Liver (tissue), 9 donors: ENCODE measurements around the gene HSF4. TPM values are rescaled to one million over a fixed set of nuclear protein-coding genes. Genes with fewer than 3 reads are reported as not detected.

Source experiments
- DNase-seq: peaks from one replicate; pipeline ENCODE4 v3.0.0-alpha.2; 2017; ENCODE audit warnings: low spot score
- H3K27ac ChIP-seq, 2 donors: one replicate each; pipeline ENCODE4 v1.7.0; 2013; ENCODE audit warnings: inconsistent platforms in 2 of 2, low read length in 2 of 2, control low read depth in 1 of 2, low read depth in 1 of 2, mild to moderate bottlenecking in 1 of 2
- H3K27me3 ChIP-seq, 4 donors: one replicate each; pipeline versions ENCODE4 v1.6.1 to v1.7.0; 2013; ENCODE audit warnings: low read length in 3 of 4, inconsistent platforms in 1 of 4, mild to moderate bottlenecking in 1 of 4, moderate library complexity in 1 of 4; ENCODE audit not compliant: control insufficient read depth in 4 of 4, insufficient read depth in 4 of 4
- H3K36me3 ChIP-seq, 4 donors: one replicate each; pipeline versions ENCODE4 v1.6.1 to v1.7.0; 2013; ENCODE audit warnings: low read length in 3 of 4, mild to moderate bottlenecking in 3 of 4, low read depth in 1 of 4, moderate library complexity in 1 of 4; ENCODE audit not compliant: control insufficient read depth in 4 of 4, insufficient read depth in 3 of 4
- H3K4me1 ChIP-seq, 4 donors: one replicate each; pipeline versions ENCODE4 v1.6.1 to v1.7.0; 2013; ENCODE audit warnings: low read length in 3 of 4, mild to moderate bottlenecking in 3 of 4, moderate library complexity in 1 of 4; ENCODE audit not compliant: control insufficient read depth in 4 of 4, insufficient read depth in 4 of 4
- H3K4me3 ChIP-seq, 3 donors: one replicate each; pipeline versions ENCODE4 v1.6.1 to v1.7.0; 2013; ENCODE audit warnings: low read length in 3 of 3, control low read depth in 1 of 3, low read depth in 1 of 3, mild to moderate bottlenecking in 1 of 3
- H3K9ac ChIP-seq, 2 donors: one replicate each; pipeline ENCODE4 v1.7.0; 2013; ENCODE audit warnings: low read length in 2 of 2, mild to moderate bottlenecking in 2 of 2, moderate library complexity in 2 of 2, control low read depth in 1 of 2, low read depth in 1 of 2
- H3K9me3 ChIP-seq, 4 donors: one replicate each; pipeline versions ENCODE4 v1.6.1 to v1.7.0; 2013; ENCODE audit warnings: low read length in 3 of 4; ENCODE audit not compliant: control insufficient read depth in 4 of 4
- FOXA1 ChIP-seq: IDR thresholded peaks from 2 replicates; pipeline ENCODE4 v1.6.1; 2016; ENCODE audit warnings: antibody characterized with exemption
- FOXA2 ChIP-seq: IDR thresholded peaks from 2 replicates; pipeline ENCODE4 v1.6.1; 2016; ENCODE audit warnings: antibody characterized with exemption
- HNF4A ChIP-seq, 2 donors: conservative IDR thresholded peaks; 2 replicates each; pipeline ENCODE4 v1.6.1; 2016; ENCODE audit warnings: antibody characterized with exemption in 2 of 2, mild to moderate bottlenecking in 2 of 2
- HNF4G ChIP-seq: IDR thresholded peaks from 2 replicates; pipeline ENCODE4 v1.6.1; 2016; ENCODE audit warnings: antibody characterized with exemption
- RAD21 ChIP-seq, 2 donors: IDR thresholded peaks; 2 replicates each; pipeline ENCODE4 v1.6.1; 2016; ENCODE audit warnings: antibody characterized with exemption in 2 of 2, mild to moderate bottlenecking in 2 of 2
- SP1 ChIP-seq: IDR thresholded peaks from 2 replicates; pipeline ENCODE4 v1.6.1; 2018; ENCODE audit warnings: antibody characterized with exemption, mild to moderate bottlenecking
- TAF1 ChIP-seq: conservative IDR thresholded peaks from 2 replicates; pipeline ENCODE4 v1.6.1; 2016; ENCODE audit warnings: antibody characterized with exemption, mild to moderate bottlenecking
- WGBS: extraction: QIAGEN DNeasy Blood & Tissue Kit; methylation state at CpG from one replicate; pipeline ENCODE4 v1.1.7; 2013; 5-methylcytosine and 5-hydroxymethylcytosine counted together
- polyA plus RNA-seq, 2 donors: library from polyadenylated mRNA; stranded (reverse) in 1 of 2; unstranded in 1 of 2; fragments of 200-250 nt in 1 of 2; fragments of >200 nt in 1 of 2; fragmentation: Nextera tagmentation in 1 of 2; extraction: Ambion mirVana in 1 of 2; gene quantifications; one replicate each; pipeline versions ENCODE4 v1.2.1 to v1.2.3, GENCODE V29; 2013 to 2015
- total RNA-seq, 2 donors: library from RNA; depleted of rRNA; stranded (reverse); fragments of >200 nt; gene quantifications; one replicate each; pipeline ENCODE4 v1.2.3, GENCODE V29; 2014
- TF ChIP-seq, protein P1 (sequence below): IDR thresholded peaks from 2 replicates; pipeline ENCODE4 v1.6.1; 2016; ENCODE audit warnings: antibody characterized with exemption
- TF ChIP-seq, protein P2 (sequence below): IDR thresholded peaks from 2 replicates; pipeline ENCODE4 v1.6.1; 2016; ENCODE audit warnings: antibody characterized with exemption
- TF ChIP-seq, protein P3 (sequence below): fragments of 150-350 bp; IDR thresholded peaks from 2 replicates; pipeline ENCODE4 v1.5.1; 2017; ENCODE audit warnings: improper control_type of control experiment, low read depth, low read length; ENCODE audit not compliant: missing input control
- TF ChIP-seq, protein P4 (sequence below): IDR thresholded peaks from 2 replicates; pipeline ENCODE4 v1.6.1; 2016; ENCODE audit warnings: antibody characterized with exemption, mild to moderate bottlenecking
- donor health status: healthy.
- donor health status: healthy.
- donor health status: healthy.
- donor health status: healthy.
- donor health status: healthy.

HSF4 gene, protein sequence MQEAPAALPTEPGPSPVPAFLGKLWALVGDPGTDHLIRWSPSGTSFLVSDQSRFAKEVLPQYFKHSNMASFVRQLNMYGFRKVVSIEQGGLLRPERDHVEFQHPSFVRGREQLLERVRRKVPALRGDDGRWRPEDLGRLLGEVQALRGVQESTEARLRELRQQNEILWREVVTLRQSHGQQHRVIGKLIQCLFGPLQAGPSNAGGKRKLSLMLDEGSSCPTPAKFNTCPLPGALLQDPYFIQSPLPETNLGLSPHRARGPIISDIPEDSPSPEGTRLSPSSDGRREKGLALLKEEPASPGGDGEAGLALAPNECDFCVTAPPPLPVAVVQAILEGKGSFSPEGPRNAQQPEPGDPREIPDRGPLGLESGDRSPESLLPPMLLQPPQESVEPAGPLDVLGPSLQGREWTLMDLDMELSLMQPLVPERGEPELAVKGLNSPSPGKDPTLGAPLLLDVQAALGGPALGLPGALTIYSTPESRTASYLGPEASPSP
- total RNA-seq, result 1 to 10 TPM in 1 of 2 donors, under 1 TPM in 1; 0.42 to 5.1 TPM
- polyA plus RNA-seq, result 1 to 10 TPM; 3.8 to 4.9 TPM

DNA sequence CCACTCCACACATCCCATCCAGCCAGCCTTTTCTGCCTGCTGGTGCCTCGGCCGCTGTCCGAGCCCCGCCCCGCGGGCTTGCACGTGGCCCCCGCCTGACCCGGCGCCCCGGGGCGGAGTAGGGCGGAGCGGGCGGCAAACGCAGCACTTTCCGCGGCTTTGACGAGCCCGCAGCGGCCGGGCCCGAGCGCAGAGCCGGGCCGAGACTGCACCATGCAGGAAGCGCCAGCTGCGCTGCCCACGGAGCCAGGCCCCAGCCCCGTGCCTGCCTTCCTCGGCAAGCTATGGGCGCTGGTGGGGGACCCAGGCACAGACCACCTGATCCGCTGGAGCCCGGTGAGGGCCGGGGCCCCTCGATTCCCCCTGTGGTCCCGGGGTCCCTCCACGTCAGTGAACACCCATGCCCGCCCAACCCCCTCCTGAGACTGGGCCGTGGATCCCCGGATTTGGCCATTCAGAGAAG, at the start of gene HSF4:
HSF4 (plus strand) TSS at position 147 of the 463 bp plus-strand sequence; CDS start at position 214, 67 bp downstream.
- H3K9me3 ChIP-seq, result no peaks in the 10 kb centered on the region
- H3K4me3 ChIP-seq, result peak within 1 kb of the TSS in 2 of 3 donors; percentile 16 to 39
- 1% methylated on average over 41 of the region's 41 CpGs for WGBS
- H3K36me3 ChIP-seq, result peaks cover 0 to 2% (median 0%) of the 10 kb centered on the region in 4 donors
- peaks cover 28 to 44% (median 34%) of the 10 kb centered on the region in 4 donors for H3K4me1 ChIP-seq
- TF ChIP-seq, protein P1, sequence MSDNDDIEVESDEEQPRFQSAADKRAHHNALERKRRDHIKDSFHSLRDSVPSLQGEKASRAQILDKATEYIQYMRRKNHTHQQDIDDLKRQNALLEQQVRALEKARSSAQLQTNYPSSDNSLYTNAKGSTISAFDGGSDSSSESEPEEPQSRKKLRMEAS, result no peak
- TF ChIP-seq FOXA1 (no peak), SP1 (no peak), FOXA2 (no peak), HNF4A (conservative IDR thresholded peaks at IDR 0.05) (no peak)
- TF ChIP-seq, protein P2, sequence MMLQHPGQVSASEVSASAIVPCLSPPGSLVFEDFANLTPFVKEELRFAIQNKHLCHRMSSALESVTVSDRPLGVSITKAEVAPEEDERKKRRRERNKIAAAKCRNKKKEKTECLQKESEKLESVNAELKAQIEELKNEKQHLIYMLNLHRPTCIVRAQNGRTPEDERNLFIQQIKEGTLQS, result no peak
- TF ChIP-seq, protein P3, sequence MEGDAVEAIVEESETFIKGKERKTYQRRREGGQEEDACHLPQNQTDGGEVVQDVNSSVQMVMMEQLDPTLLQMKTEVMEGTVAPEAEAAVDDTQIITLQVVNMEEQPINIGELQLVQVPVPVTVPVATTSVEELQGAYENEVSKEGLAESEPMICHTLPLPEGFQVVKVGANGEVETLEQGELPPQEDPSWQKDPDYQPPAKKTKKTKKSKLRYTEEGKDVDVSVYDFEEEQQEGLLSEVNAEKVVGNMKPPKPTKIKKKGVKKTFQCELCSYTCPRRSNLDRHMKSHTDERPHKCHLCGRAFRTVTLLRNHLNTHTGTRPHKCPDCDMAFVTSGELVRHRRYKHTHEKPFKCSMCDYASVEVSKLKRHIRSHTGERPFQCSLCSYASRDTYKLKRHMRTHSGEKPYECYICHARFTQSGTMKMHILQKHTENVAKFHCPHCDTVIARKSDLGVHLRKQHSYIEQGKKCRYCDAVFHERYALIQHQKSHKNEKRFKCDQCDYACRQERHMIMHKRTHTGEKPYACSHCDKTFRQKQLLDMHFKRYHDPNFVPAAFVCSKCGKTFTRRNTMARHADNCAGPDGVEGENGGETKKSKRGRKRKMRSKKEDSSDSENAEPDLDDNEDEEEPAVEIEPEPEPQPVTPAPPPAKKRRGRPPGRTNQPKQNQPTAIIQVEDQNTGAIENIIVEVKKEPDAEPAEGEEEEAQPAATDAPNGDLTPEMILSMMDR, result no peak
- TF ChIP-seq, protein P4, sequence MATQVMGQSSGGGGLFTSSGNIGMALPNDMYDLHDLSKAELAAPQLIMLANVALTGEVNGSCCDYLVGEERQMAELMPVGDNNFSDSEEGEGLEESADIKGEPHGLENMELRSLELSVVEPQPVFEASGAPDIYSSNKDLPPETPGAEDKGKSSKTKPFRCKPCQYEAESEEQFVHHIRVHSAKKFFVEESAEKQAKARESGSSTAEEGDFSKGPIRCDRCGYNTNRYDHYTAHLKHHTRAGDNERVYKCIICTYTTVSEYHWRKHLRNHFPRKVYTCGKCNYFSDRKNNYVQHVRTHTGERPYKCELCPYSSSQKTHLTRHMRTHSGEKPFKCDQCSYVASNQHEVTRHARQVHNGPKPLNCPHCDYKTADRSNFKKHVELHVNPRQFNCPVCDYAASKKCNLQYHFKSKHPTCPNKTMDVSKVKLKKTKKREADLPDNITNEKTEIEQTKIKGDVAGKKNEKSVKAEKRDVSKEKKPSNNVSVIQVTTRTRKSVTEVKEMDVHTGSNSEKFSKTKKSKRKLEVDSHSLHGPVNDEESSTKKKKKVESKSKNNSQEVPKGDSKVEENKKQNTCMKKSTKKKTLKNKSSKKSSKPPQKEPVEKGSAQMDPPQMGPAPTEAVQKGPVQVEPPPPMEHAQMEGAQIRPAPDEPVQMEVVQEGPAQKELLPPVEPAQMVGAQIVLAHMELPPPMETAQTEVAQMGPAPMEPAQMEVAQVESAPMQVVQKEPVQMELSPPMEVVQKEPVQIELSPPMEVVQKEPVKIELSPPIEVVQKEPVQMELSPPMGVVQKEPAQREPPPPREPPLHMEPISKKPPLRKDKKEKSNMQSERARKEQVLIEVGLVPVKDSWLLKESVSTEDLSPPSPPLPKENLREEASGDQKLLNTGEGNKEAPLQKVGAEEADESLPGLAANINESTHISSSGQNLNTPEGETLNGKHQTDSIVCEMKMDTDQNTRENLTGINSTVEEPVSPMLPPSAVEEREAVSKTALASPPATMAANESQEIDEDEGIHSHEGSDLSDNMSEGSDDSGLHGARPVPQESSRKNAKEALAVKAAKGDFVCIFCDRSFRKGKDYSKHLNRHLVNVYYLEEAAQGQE, result no peak
- DNase-seq, result no peak
- no peak within 1 kb of the TSS for H3K27ac ChIP-seq
- H3K9ac ChIP-seq, result no peak within 1 kb of the TSS
- no peaks in the 10 kb centered on the region for H3K27me3 ChIP-seq

DNA sequence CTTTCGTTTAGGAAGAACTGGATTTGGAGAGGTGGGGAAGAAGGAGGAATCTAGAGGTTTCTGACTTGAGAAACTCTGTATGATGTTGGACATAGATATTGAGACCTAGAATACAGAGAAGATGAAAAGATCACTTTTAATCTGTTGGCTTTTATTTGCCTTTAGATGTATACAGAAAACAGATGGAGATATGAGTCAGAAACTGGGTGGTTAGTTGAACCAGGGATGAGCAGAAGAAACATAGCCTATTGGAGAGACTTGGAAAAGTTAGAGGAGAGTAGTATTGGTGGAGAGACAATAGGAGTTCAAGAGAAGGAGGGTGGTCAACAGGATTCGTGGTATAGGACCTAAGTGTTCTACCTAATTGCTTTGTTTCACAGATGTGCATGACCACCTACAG, 49.8 kb upstream of the HSF4 start:
- TF ChIP-seq, protein P3, result no peak
- TF ChIP-seq RAD21 (IDR thresholded peaks at IDR 0.05) (no peak), FOXA2 (no peak), HNF4G (no peak), HNF4A (conservative IDR thresholded peaks at IDR 0.05) (no peak), TAF1 (no peak)
- DNase-seq, result no peak
- Histone ChIP-seq H3K4me3 (no peak overlapping the region), H3K4me1 (peaks cover 6 to 58% (median 42%) of the 10 kb centered on the region in 4 donors), H3K27me3 (no peaks in the 10 kb centered on the region), H3K36me3 (peaks cover 0 to under 1% (median 0%) of the 10 kb centered on the region in 4 donors), H3K9me3 (no peaks in the 10 kb centered on the region), H3K9ac (no peak overlapping the region), H3K27ac (peak overlapping the region; percentile 75 to 76)
- 82% methylated on average over 2 of the region's 2 CpGs for WGBS
